GM21526 (cell line): ENCODE measurements around the gene TTC32.
"Not testable (repeated sequence)": the region's sequence is repeated elsewhere in the genome, so short reads cannot be mapped to it uniquely, and the experiment has no call there.

Experiments used
- ATAC-seq: cut with Tn5 transposase; IDR thresholded peaks from one replicate; pipeline ENCODE4 v1.9.1; 2021; ENCODE audit warnings: moderate library complexity; ENCODE audit not compliant: unreplicated experiment, low FRiP score

The TTC32 gene

DNA sequence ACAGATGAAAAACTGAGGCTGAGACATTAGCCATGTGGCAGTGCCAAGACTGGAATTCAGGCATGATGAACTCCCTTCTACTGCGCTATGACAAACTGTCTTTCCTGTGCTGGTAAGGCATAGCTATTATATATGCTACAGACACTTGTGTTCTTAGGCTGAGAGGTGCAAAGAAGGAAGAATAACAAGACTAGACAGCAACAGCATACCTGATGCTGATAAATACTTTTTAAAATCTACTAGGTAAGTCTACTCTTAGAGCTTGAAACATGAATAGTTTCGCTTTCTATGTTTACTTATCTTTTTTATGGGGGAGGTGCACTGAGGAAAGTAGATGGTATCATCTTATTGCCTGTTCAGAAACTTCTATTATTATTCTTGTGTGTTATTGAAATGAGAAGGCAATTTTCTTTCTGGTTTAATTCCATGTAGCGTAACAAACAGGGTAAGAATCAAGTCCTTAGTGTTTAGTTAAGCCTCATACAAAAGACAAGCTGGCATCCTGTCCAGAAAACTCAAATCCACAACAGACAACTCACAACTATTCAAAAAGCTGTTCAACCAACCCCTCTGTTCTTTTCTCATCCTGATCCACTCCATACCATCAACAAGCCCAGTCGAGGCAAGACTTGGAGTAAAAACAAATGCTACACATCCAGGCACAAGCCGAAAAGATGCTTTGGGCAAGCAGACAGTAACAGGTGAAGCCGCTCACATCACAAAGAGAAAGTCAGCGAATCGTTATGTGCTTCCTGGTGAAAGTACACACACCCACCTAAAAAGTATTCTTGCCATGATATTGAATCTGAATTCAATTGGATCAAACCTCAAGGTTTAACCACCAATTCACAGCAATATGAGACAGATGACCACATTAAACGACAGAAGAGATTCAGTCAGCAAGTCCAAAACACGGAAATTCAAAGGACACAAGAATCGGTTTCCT lies 1.5 kb downstream of the TTC32 start:
- ATAC-seq = peak; percentile 39

DNA sequence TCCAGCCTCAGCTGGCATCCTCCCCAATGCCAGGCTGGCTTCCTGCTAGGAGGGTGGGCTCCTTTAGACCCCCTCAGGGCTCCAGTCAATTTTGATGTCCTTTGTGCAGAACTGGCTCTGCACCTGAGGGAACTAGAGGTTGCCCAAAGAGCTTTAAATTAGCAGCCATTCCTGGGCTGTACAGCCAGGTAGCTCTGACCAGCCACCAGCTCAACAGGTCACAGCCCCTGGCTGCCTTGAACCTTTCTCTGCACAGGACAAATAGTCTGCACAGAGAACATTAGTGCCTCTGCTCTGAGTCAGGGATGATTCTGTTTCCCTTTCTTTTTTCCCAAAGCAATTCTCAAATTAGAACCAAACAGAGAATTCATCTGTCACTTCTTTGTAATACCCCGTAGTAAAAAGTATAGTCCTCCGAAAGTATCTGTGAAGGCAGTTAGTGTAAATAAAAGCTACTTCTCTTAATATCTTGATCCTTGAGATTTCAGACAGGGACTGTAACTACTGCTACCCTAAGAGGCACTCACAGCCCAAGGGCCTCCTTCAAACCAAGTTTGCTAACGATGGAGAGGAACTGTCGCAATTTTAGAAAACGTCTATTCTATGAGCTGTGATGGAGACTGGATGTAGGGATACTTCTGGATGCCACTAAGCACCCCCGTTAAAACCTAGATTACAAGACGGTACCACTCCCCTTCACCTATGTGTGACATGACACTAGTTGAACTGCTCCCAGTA lies 3.0 kb downstream of the TTC32 start:
- ATAC-seq = no peak

DNA sequence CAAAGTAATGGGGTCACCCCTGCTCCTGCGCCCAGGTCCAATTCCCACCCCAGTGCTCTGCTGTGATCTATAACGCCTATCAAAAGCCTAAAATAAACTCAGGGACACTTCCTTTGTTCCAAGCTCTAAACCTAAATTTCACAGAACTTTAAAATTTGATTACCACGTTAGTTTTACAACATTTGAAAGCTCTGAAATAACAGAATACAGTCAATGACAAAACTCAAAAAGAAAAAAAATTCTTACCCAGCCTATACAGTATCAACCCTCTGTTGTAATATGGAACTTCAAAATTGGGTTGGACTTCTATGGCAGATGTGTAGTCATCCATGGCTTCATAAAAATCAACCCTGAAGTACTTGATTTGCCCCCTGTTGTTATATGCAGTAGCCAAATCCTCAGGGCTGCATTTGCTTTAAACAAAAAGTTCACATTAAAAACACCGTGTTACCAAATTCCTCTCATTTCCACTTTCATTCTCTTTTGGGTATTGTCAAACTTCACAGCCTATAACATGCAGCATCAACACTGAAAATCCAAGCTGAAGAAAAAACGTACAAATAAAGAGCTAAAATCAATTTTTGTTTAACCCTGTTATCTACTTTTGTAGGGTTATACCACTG lies 4.0 kb downstream of the TTC32 start:
- ATAC-seq = no peak

DNA sequence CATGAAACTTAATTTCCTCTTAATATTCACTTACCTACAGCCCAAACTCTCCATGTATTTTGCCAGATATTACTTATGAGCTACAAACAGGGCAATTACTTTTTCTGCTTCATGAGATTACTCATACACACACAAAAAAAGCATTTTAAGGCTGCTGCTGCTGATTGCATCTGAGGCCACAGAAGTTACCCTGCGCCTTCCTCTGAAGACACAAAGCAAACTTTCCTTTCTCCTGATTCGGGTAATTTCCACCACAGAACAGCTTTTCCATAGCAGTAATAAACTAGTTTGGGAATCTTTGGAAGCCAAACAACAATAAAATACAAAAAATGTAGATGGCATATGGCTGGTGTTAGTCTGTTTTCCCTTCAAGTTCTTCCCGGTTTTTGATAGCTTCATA lies 6.2 kb downstream of the TTC32 start:
- no peak for ATAC-seq

GRCh38 chr2:19894134-19894792 lies 7.5 kb downstream of the TTC32 start:
- peak; percentile 18 for ATAC-seq

GRCh38 chr2:19893520-19894133 lies 8.2 kb downstream of the TTC32 start:
- ATAC-seq = peak; percentile 76

GRCh38 chr2:19891971-19892370 lies 9.8 kb downstream of the TTC32 start:
- ATAC-seq = not testable (repeated sequence)

DNA sequence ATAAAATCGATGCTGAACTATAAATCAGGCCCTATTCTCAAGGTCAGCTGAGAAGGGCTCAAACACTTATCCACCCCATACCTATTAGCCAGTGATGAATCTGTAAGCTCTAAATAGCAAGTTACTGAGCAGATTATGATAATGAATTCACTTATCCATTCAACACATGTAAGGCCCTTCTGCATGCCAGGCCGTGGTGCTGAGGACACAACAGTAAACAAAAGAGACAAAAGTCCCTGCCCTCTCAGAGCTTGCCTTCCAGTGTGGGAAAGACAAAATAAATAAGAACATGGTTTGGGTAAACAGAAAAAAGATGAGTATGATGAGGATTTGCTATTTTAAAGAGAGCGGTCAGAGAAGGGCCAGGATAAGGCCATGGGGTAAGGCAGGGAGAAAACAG lies 11.7 kb downstream of the TTC32 start:
- ATAC-seq = no peak

DNA sequence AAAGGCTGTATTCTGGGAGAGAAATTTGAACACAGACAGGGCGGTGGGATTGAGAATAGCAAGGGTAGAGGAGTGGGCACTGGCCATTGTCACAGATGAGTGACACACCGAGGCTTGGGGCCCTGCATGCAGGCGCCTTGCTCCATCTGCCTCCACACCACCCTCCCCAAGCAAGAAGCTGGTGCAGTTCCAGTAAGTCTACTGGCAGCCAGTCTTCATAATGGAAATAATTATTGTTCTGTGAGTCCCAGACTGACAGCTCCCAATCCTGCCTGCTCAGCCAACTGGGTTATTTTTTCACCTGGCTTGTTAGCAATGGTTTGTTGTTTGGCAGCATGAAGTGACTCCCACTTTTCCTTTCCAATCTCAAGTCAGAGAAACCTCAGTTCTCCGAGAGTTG lies 13.0 kb downstream of the TTC32 start:
- ATAC-seq = no peak

DNA sequence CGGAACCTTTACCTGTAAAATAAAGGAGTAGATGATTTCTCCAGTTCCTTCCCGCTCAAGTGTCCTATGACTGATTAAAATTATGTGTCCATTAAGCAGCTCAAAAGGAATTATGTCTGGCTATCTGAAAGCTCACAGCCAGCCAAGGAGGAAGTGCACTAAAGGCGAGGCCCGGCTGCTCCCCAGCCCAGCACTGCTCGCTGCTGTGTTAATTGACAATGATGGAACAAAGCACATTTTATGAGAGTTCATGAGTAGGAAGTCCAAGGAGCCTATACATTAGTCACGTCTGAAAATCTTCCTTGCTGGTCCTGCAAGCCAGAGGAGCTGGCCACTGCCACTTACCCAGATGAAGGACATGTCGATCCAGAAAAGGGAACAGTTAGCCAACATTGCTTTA lies 14.3 kb downstream of the TTC32 start:
- ATAC-seq = no peak

- ATAC-seq = no peak
These were observed 15.5 kb downstream of the TTC32 start for GRCh38 chr2:19886261-19886660.

- ATAC-seq = no peak
These were observed 16.0 kb downstream of the TTC32 start for GRCh38 chr2:19885791-19886190.

GRCh38 chr2:19883971-19884720 lies 17.6 kb downstream of the TTC32 start:
- no peak for ATAC-seq

DNA sequence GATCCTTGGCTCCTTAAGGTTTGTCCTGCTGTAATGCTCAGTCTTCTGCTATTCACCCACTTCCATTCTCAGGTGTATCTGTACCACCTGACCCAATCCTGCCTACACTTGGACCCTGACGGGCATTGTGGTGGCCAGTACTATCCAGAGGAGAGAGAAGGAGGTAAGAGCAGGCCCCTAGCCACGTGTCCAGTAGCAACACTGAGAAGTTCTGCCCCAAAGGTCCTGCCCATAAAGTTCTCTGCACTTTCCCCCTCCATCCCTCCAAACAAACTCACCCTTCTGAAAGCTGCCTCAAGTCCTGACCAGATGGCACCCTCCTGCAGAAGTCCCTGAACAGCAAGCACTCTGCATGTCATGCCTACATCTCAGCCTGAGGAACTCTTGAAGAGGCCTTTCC lies 18.3 kb downstream of the TTC32 start:
- no peak for ATAC-seq

GRCh38 chr2:19882286-19882685 lies 19.5 kb downstream of the TTC32 start:
- no peak for ATAC-seq

DNA sequence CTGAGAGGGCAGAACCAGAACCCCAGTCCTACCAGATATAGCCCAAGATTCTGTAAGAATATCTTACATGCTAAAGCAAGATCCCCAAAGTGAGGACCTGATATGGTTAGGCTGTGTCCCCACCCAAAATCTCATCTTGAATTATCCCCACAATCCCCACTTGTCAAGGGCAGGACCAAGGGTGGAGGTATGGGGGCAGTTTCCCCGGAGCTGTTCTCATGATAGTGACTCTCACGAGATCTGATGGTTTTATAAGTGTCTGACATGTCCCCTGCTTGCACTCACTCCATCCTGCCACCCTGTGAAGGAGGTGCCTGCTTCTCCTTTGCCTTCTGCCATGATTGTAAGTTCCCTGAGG lies 19.9 kb downstream of the TTC32 start:
- ATAC-seq = no peak

DNA sequence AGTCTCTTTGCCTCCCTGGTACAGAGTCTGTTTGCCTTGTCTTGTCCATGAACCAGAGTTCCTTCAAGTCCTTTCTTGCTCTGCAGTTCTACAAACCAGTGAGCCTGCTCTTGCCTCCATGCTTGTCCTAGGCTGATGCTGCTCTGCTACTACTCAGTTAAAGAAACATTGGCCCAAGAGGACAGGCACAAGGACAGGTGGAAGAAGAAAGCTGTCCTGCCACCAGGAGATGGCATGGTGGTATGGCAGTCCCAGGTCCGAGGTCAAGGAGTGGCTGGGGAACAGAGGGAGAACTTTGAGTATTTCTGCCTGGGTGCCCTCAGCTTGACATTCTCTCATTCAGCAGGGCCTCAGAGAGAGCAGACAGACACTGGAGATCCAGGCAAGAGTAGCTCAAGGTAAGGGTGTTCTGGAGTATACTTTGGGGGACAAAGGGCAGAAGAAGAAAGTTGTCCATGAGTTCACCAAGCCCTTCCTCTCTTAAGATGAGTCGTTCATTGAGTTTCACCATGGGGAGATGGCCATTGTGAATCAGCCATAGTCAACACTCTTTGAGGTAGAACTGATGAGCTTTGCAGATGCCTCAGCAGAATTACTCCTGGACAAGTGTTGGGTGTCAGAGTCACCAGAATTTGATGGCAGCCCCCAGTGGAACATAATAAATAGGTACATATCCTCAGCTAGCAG lies 20.4 kb downstream of the TTC32 start:
- ATAC-seq = no peak

- not testable (repeated sequence) for ATAC-seq
These were observed 21.6 kb downstream of the TTC32 start for GRCh38 chr2:19880191-19880590.

GRCh38 chr2:19879120-19879519 lies 22.7 kb downstream of the TTC32 start:
- no peak for ATAC-seq
